Neural cell (in vitro differentiated cells): ENCODE results near the gene PAX2. TPM values are rescaled to one million over a fixed set of nuclear protein-coding genes. Genes with fewer than 3 reads are reported as not detected.

ENCODE experiments used
- H2AFZ ChIP-seq: fragments of 200-600, 300-800 bp; sonication (generic), shearing (Covaris generic); 2 replicates; pipeline ENCODE4 v1.6.0; 2014; ENCODE audit warnings: low read depth, mild to moderate bottlenecking, antibody characterized with exemption, low read length, moderate library complexity
- H3F3A ChIP-seq: fragments of 200-600 bp; shearing (Covaris generic); 2 replicates; pipeline ENCODE4 v1.6.1; 2016; ENCODE audit warnings: mild to moderate bottlenecking, moderate library complexity, mixed read lengths, antibody characterized with exemption, low read length; ENCODE audit not compliant: insufficient read depth, poor library complexity, severe bottlenecking
- H3K27ac ChIP-seq: fragments of 200-600, 300-800 bp; sonication (generic), shearing (Covaris generic); 2 replicates; pipeline ENCODE4 v1.5.1; 2014; ENCODE audit warnings: mild to moderate bottlenecking, low read length, moderate library complexity
- H3K27me3 ChIP-seq: fragments of 300-800, 200-600 bp; sonication (generic), shearing (Covaris generic); 2 replicates; pipeline ENCODE4 v1.6.0; 2014; ENCODE audit warnings: mild to moderate bottlenecking, low read depth, low read length, moderate library complexity; ENCODE audit not compliant: insufficient read depth
- H3K36me3 ChIP-seq: fragments of 300-800, 200-600 bp; sonication (generic), shearing (Covaris generic); 2 replicates; pipeline ENCODE4 v1.5.1; 2014; ENCODE audit warnings: mild to moderate bottlenecking, antibody characterized with exemption, low read length, moderate library complexity; ENCODE audit not compliant: insufficient read depth
- H3K4me2 ChIP-seq: fragments of 300-800, 200-600 bp; sonication (generic), shearing (Covaris generic); 2 replicates; pipeline ENCODE4 v1.6.0; 2014; ENCODE audit warnings: mild to moderate bottlenecking, low read length
- H3K4me3 ChIP-seq: fragments of 300-800, 200-600 bp; sonication (generic), shearing (Covaris generic); 2 replicates; pipeline ENCODE4 v1.5.1; 2014; ENCODE audit warnings: mild to moderate bottlenecking, low read length, moderate library complexity
- H3K79me2 ChIP-seq: fragments of 200-600 bp; shearing (Covaris generic); replicated peaks from 2 replicates; pipeline ENCODE4 v1.6.0; 2014; ENCODE audit warnings: mild to moderate bottlenecking, low read length, moderate library complexity; ENCODE audit not compliant: insufficient read depth
- H3K9ac ChIP-seq: fragments of 300-800, 200-600 bp; sonication (generic), shearing (Covaris generic); 2 replicates; pipeline ENCODE4 v1.6.1; 2016; ENCODE audit warnings: mild to moderate bottlenecking, low read length, mixed read lengths
- H3K9me2 ChIP-seq: fragments of 200-600 bp; shearing (Covaris generic); 2 replicates; pipeline ENCODE4 v1.6.1; 2016; ENCODE audit warnings: mild to moderate bottlenecking, low read length, mixed read lengths; ENCODE audit not compliant: insufficient read depth
- H3K9me3 ChIP-seq: fragments of 200-600, 300-800 bp; sonication (generic), shearing (Covaris generic); 2 replicates; pipeline ENCODE4 v1.6.1; 2016; ENCODE audit warnings: mild to moderate bottlenecking, mixed run types, low read length, moderate library complexity, mixed read lengths
- H4K20me1 ChIP-seq: fragments of 200-600 bp; shearing (Covaris generic); 2 replicates; pipeline ENCODE4 v1.6.1; 2016; ENCODE audit warnings: mild to moderate bottlenecking, mixed run types; ENCODE audit not compliant: insufficient read depth
- EP300 ChIP-seq: fragments of 450-650 bp; conservative IDR thresholded peaks from 2 replicates; pipeline ENCODE4 v1.6.1; 2014; ENCODE audit warnings: antibody characterized with exemption, mild to moderate bottlenecking, moderate library complexity; ENCODE audit not compliant: poor library complexity, severe bottlenecking
- EZH2 ChIP-seq: fragments of 200-600, 300-800 bp; shearing (Covaris generic), sonication (generic); IDR thresholded peaks from 2 replicates; pipeline ENCODE4 v1.6.1; 2014; ENCODE audit warnings: antibody characterized with exemption, low read length, borderline replicate concordance, mild to moderate bottlenecking; ENCODE audit not compliant: insufficient read depth, poor library complexity, severe bottlenecking
- MXI1 ChIP-seq: fragments of 450-650 bp; conservative IDR thresholded peaks from 2 replicates; pipeline ENCODE4 v1.6.1; 2014; ENCODE audit warnings: antibody characterized with exemption, mild to moderate bottlenecking; ENCODE audit not compliant: poor library complexity, severe bottlenecking
- POLR2AphosphoS5 ChIP-seq: IDR thresholded peaks from 2 replicates; pipeline ENCODE4 v1.6.1; 2012
- RAD21 ChIP-seq: fragments of 450-650 bp; conservative IDR thresholded peaks from 2 replicates; pipeline ENCODE4 v1.6.1; 2014; ENCODE audit warnings: antibody characterized with exemption, mild to moderate bottlenecking, moderate library complexity
- REST ChIP-seq: IDR thresholded peaks from 2 replicates; pipeline ENCODE4 v1.6.1; 2012; ENCODE audit warnings: borderline replicate concordance
- SMC3 ChIP-seq: fragments of 450-650 bp; conservative IDR thresholded peaks from 2 replicates; pipeline ENCODE4 v1.6.1; 2014; ENCODE audit warnings: antibody characterized with exemption, mild to moderate bottlenecking, moderate library complexity; ENCODE audit not compliant: poor library complexity
- TAF1 ChIP-seq: IDR thresholded peaks from 2 replicates; pipeline ENCODE4 v1.6.1; 2012; ENCODE audit warnings: low read depth
- polyA plus RNA-seq: library from polyadenylated mRNA; depleted of rRNA; stranded (reverse); fragments of >200 nt; gene quantifications from 2 replicates; pipeline ENCODE4 v1.2.3, GENCODE V29; 2014
- TF ChIP-seq, protein P1 (sequence below): fragments of 450-650 bp; IDR thresholded peaks from 2 replicates; pipeline ENCODE4 v1.5.1; 2014; ENCODE audit warnings: antibody characterized with exemption, mild to moderate bottlenecking, moderate library complexity; ENCODE audit not compliant: poor library complexity, severe bottlenecking

PAX2 gene
- polyA plus RNA-seq, 1 donor from 2014 or later = not detected

DNA sequence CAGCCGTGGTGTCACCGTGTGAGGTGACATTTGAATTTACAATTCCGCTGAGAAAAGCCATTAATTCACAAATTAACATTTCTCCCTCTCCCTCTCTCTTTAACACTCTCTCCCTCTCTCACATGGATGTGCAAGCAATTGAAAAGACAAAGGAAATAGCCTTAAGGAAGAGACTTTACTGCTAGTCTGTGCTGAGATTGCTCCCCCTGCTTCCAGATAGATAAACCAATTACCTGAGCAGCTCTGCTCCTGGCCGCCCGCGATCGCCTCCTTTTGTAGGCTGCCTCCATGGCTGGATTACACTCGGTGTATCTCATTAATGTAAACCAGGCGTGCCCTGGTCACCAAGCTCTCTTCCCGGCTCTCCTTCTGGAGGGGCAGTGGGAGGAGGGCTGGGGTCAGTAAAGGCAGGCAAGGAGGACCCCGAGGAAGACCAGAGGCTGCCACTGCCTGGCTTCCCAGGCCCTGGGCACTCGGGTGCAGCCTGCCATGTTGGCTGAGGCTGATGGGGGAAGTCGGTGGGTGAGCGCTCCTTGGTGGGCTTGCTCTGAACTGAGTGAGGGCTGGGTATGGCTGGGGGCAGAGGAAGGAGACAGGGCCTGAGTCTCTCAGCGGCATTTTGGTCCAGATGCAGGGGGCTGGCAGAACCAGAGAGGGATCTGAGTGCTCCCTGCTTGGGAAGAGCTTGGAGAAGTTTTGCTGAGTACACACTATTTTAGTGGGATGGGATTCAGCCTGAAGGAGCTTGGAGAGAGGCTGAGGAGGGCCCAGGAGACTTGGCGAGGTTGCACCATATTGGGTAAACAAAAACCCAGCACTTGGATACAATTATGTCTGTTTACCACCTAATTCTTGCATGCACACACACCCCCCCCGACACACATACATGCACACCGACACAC is 42.9 kb downstream of the PAX2 start:
- Histone ChIP-seq H3K4me3 (no peak overlapping the region), H4K20me1 (no peaks in the 10 kb centered on the region), H3K27me3 (no peaks in the 10 kb centered on the region), H3F3A (no peaks in the 10 kb centered on the region), H3K9me3 (no peaks in the 10 kb centered on the region), H2AFZ (no peak overlapping the region), H3K27ac (no peak overlapping the region), H3K9me2 (no peaks in the 10 kb centered on the region), H3K36me3 (no peaks in the 10 kb centered on the region), H3K4me2 (no peak overlapping the region), H3K79me2 (no peaks in the 10 kb centered on the region), H3K9ac (no peak overlapping the region)
- TF ChIP-seq EZH2 = no peak
- TF ChIP-seq SMC3 = no peak
- no peak for TF ChIP-seq TAF1
- TF ChIP-seq POLR2AphosphoS5 = no peak
- no peak for TF ChIP-seq RAD21
- TF ChIP-seq REST = no peak
- no peak for TF ChIP-seq EP300
- TF ChIP-seq, protein P1, sequence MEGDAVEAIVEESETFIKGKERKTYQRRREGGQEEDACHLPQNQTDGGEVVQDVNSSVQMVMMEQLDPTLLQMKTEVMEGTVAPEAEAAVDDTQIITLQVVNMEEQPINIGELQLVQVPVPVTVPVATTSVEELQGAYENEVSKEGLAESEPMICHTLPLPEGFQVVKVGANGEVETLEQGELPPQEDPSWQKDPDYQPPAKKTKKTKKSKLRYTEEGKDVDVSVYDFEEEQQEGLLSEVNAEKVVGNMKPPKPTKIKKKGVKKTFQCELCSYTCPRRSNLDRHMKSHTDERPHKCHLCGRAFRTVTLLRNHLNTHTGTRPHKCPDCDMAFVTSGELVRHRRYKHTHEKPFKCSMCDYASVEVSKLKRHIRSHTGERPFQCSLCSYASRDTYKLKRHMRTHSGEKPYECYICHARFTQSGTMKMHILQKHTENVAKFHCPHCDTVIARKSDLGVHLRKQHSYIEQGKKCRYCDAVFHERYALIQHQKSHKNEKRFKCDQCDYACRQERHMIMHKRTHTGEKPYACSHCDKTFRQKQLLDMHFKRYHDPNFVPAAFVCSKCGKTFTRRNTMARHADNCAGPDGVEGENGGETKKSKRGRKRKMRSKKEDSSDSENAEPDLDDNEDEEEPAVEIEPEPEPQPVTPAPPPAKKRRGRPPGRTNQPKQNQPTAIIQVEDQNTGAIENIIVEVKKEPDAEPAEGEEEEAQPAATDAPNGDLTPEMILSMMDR = no peak
- TF ChIP-seq MXI1 = no peak

GRCh38 chr10:100790761-100791208 is 45.4 kb downstream of the PAX2 start:
- H3K9me2 ChIP-seq = no peaks in the 10 kb centered on the region
- no peak overlapping the region for H3K4me3 ChIP-seq
- H3F3A ChIP-seq = no peaks in the 10 kb centered on the region
- no peaks in the 10 kb centered on the region for H4K20me1 ChIP-seq
- H3K27me3 ChIP-seq = no peaks in the 10 kb centered on the region
- TF ChIP-seq POLR2AphosphoS5 (no peak), RAD21 (no peak), SMC3 (no peak), REST (no peak), EP300 (no peak), MXI1 (no peak)
- no peak overlapping the region for H3K27ac ChIP-seq
- H3K36me3 ChIP-seq = no peaks in the 10 kb centered on the region
- no peaks in the 10 kb centered on the region for H3K9me3 ChIP-seq
- H2AFZ ChIP-seq = no peak overlapping the region
- no peak overlapping the region for H3K4me2 ChIP-seq
- H3K9ac ChIP-seq = no peak overlapping the region
- H3K79me2 ChIP-seq = no peaks in the 10 kb centered on the region
